K562 (cell line): Measurements from ENCODE around the gene PPP6C. TPM values are rescaled to one million over a fixed set of nuclear protein-coding genes. Genes with fewer than 3 reads are reported as not detected.
"Not testable (repeated sequence)": the region's sequence is repeated elsewhere in the genome, so short reads cannot be mapped to it uniquely, and the experiment has no call there.

ENCODE experiments used
- ATAC-seq: fragments of 200-7000 bp; cut with Tn5 transposase; 3 replicates; pipeline ENCODE4 v1.9.1; 2020; ENCODE audit warnings: moderate library complexity
- BruUV-seq: library from RNA; stranded (reverse); fragments of 400-500 nt; replicated peaks from 2 replicates; lab custom pipeline; 2021; lab: Mats Ljungman, UMichigan
- CTCF ChIA-PET: fragments of 300-600 bp; formaldehyde crosslinking; extraction: SDS; loops from one replicate; lab custom pipeline; 2021; ENCODE audit warnings: low intra/inter-chr PET ratio; lab: Yijun Ruan, JAX
- POLR2A ChIA-PET: fragments of 300-600, 350-650 bp; sonication (Branson Sonifier 250); formaldehyde crosslinking; extraction: SDS; loops from one replicate; lab custom pipeline; 2021; ENCODE audit warnings: antibody characterized with exemption, inconsistent platforms; lab: Yijun Ruan, JAX
- DNase-seq, 4 experiments: peaks; one replicate each; pipeline versions ENCODE4 v3.0.0 to v3.0.0-alpha.2; 2011 to 2018; ENCODE audit warnings: low spot score in 3 of 4, mixed read lengths in 3 of 4; ENCODE audit errors: extremely low read depth in 1 of 4
- FAIRE-seq: peaks from 2 replicates; lab custom pipeline; 2011; peaks lifted over from hg19 to GRCh38; lab: Jason Lieb, UNC
- H2AFZ ChIP-seq: 2 replicates; pipeline ENCODE4 v1.6.0; 2011; ENCODE audit warnings: low read depth, low read length, control low read depth, inconsistent platforms
- H3K27ac ChIP-seq: fragments of 200-600 bp; 3 replicates; pipeline ENCODE4 v1.8.0; 2011; ENCODE audit warnings: low read depth, mild to moderate bottlenecking, control low read depth, inconsistent platforms, low read length, moderate library complexity, mixed read lengths; ENCODE audit errors: extremely low read depth
- H3K27me3 ChIP-seq, 2 experiments: fragments of 300-600 bp in 1 of 2; 2 replicates in 1 of 2; 3 replicates in 1 of 2; pipeline versions ENCODE4 v1.6.0 to v1.8.0; 2011; ENCODE audit warnings: inconsistent platforms in 2 of 2, low read length in 2 of 2, mild to moderate bottlenecking in 1 of 2, mixed read lengths in 1 of 2, moderate library complexity in 1 of 2; ENCODE audit not compliant: control insufficient read depth in 2 of 2, insufficient read depth in 2 of 2
- H3K36me3 ChIP-seq: fragments of 300-600 bp; 3 replicates; pipeline ENCODE4 v1.8.0; 2011; ENCODE audit warnings: mild to moderate bottlenecking, low read length, inconsistent platforms; ENCODE audit not compliant: control insufficient read depth, insufficient read depth
- H3K4me1 ChIP-seq, 2 experiments: fragments of 200-600 bp in 1 of 2; replicated peaks in 1 of 2; 2 replicates in 1 of 2; 3 replicates in 1 of 2; pipeline versions ENCODE4 v1.5.1 to v1.8.0; 2011; ENCODE audit warnings: inconsistent platforms in 2 of 2, low read length in 2 of 2, mild to moderate bottlenecking in 1 of 2, mixed read lengths in 1 of 2, moderate library complexity in 1 of 2; ENCODE audit not compliant: control insufficient read depth in 2 of 2, insufficient read depth in 2 of 2
- H3K4me2 ChIP-seq: 2 replicates; pipeline ENCODE4 v1.6.1; 2011; ENCODE audit warnings: low read length, control low read depth, inconsistent platforms, mixed read lengths; ENCODE audit not compliant: insufficient read depth
- H3K4me3 ChIP-seq: fragments of 200-600 bp; sonication (generic), shearing (Covaris generic); 2 replicates; pipeline ENCODE4 v1.5.1; 2016; ENCODE audit warnings: control low read depth, inconsistent platforms
- H3K79me2 ChIP-seq: fragments of 200-600 bp; 3 replicates; pipeline ENCODE4 v1.8.0; 2011; ENCODE audit warnings: low read length, inconsistent platforms; ENCODE audit not compliant: control insufficient read depth, insufficient read depth
- H3K9ac ChIP-seq, 2 experiments: 2 replicates each; pipeline versions ENCODE4 v1.6.0 to v1.6.1; 2011; ENCODE audit warnings: low read depth in 2 of 2, low read length in 2 of 2, control low read depth in 1 of 2, inconsistent platforms in 1 of 2, mild to moderate bottlenecking in 1 of 2, mixed read lengths in 1 of 2; ENCODE audit not compliant: insufficient read depth in 1 of 2
- H3K9me1 ChIP-seq: one replicate; pipeline ENCODE4 v1.6.0; 2011; ENCODE audit warnings: inconsistent platforms, mild to moderate bottlenecking, low read length, moderate library complexity; ENCODE audit not compliant: control insufficient read depth, insufficient read depth
- H3K9me3 ChIP-seq: replicated peaks from 2 replicates; pipeline ENCODE4 v1.5.1; 2011; ENCODE audit warnings: low read depth, low read length, inconsistent platforms; ENCODE audit not compliant: control insufficient read depth, insufficient read depth
- H4K20me1 ChIP-seq: replicated peaks from 2 replicates; pipeline ENCODE4 v1.6.1; 2011; ENCODE audit warnings: low read length, inconsistent platforms, mixed read lengths; ENCODE audit not compliant: control insufficient read depth, insufficient read depth
- ARID4B ChIP-seq: sonication (generic); formaldehyde crosslinking; IDR thresholded peaks from 2 replicates; pipeline ENCODE4 v1.8.0; 2022; ENCODE audit warnings: mild to moderate bottlenecking, missing genetic modification reagents
- RCOR1 ChIP-seq, 2 experiments: IDR thresholded peaks; 2 replicates each; pipeline ENCODE4 v1.6.1; 2012; ENCODE audit warnings: low read depth in 2 of 2, low read length in 2 of 2, borderline replicate concordance in 1 of 2, improper control_type of control experiment in 1 of 2
- SNIP1 ChIP-seq: fragments of 450-650 bp; IDR thresholded peaks from 2 replicates; pipeline ENCODE4 v1.7.1; 2017; ENCODE audit warnings: low read depth, mild to moderate bottlenecking
- SP1 ChIP-seq: sonication (generic); formaldehyde crosslinking; IDR thresholded peaks from 2 replicates; pipeline ENCODE4 v1.8.1; 2022; ENCODE audit warnings: mild to moderate bottlenecking, missing genetic modification reagents
- STAG1 ChIP-seq: sonication (generic); formaldehyde crosslinking; IDR thresholded peaks from 2 replicates; pipeline ENCODE4 v1.5.0; 2020; ENCODE audit warnings: missing genetic modification reagents, borderline replicate concordance
- ZNF263 ChIP-seq: sonication (generic); formaldehyde crosslinking; IDR thresholded peaks from 2 replicates; pipeline ENCODE4 v1.8.0; 2022; ENCODE audit warnings: mild to moderate bottlenecking, missing genetic modification reagents, borderline replicate concordance
- ZNF586 ChIP-seq: fragments of 450-650 bp; formaldehyde crosslinking; conservative IDR thresholded peaks from 2 replicates; pipeline ENCODE4 v1.4.0; 2020; ENCODE audit warnings: mild to moderate bottlenecking, moderate library complexity
- WGBS: fragments of 100-300 bp; shearing (Covaris generic); methylation state at CpG from one replicate; pipeline ENCODE4 v1.1.6; 2016; ENCODE audit warnings: low coverage, mixed read lengths; ENCODE audit not compliant: insufficient coverage; ENCODE audit errors: missing lambda C conversion rate; 5-methylcytosine and 5-hydroxymethylcytosine counted together
- in situ Hi-C: fragments of 300-500 bp; cut with MboI; formaldehyde crosslinking; loops from 4 replicates; pipeline ENCODE4 v1.15.0; 2018; ENCODE audit warnings: inconsistent platforms, mixed read lengths
- intact Hi-C: fragments of 100-400 bp; cut with micrococcal nuclease; formaldehyde crosslinking; loops from 2 replicates; pipeline ENCODE4 v1.14.2; 2022
- polyA plus RNA-seq, 8 experiments: library from polyadenylated mRNA; depleted of rRNA in 4 of 8; stranded (reverse) in 5 of 8; unstranded in 3 of 8; fragments of >200 nt; fragmentation: Nextera tagmentation in 2 of 8; fragmentation: Illumina TruSeq in 1 of 8; extraction: Ambion mirVana in 2 of 8; extraction: Trizol in 1 of 8; gene quantifications; 2 replicates each; pipeline versions ENCODE4 v1.2.1 to v1.2.3, GENCODE V29; 2011 to 2014; ENCODE audit warnings: inconsistent platforms in 1 of 8, missing spikeins in 1 of 8
- total RNA-seq, 7 experiments: library from RNA; depleted of rRNA in 6 of 7; stranded (reverse); fragments of >200 nt in 6 of 7; fragmentation: Illumina TruSeq in 2 of 7; extraction: Trizol in 2 of 7; gene quantifications; 2 replicates each; pipeline versions ENCODE4 v1.2.1 to v1.2.3, GENCODE V29; 2011 to 2021; ENCODE audit warnings: low replicate concordance in 1 of 7

PPP6C gene
- total and polyA plus RNA-seq, 9 of the 15 experiments (the other 6 are each of a cell fraction or from before 2014, with no cell fraction given): 18.8 to 44.8 (median 38.3) TPM

- no peak for TF ChIP-seq ARID4B (CRISPR knock-in tag)
- no peak for TF ChIP-seq RCOR1 (IDR thresholded peaks at IDR 0.05; ENCODE audit: borderline replicate concordance in 1 of 2, low read depth in 2 of 2, low read length in 2 of 2)
- TF ChIP-seq SP1 (CRISPR knock-in tag): no peak
- TF ChIP-seq STAG1 (CRISPR knock-in tag): no peak
- TF ChIP-seq SNIP1: no peak
- TF ChIP-seq ZNF263 (CRISPR knock-in tag): no peak
Measured at GRCh38 chr9:125183561-125183960, 6.0 kb downstream of the PPP6C start (continued).

GRCh38 chr9:125183054-125183453 lies 6.5 kb downstream of the PPP6C start:
- intact Hi-C loops (no loop called here), in situ Hi-C loops (no loop called here)
- Histone ChIP-seq H3K4me2 (no peak overlapping the region), H4K20me1 (no peaks in the 10 kb centered on the region), H3K9me1 (no peaks in the 10 kb centered on the region), H3K27me3 (no peaks in the 10 kb centered on the region), H3K79me2 (peaks cover 95% of the 10 kb centered on the region), H3K9ac (no peak overlapping the region), H3K4me1 (peaks cover 3 to 5% of the 10 kb centered on the region in 2 experiments; a peak in 4 of 5 replicates), H2AFZ (no peak overlapping the region), H3K9me3 (no peaks in the 10 kb centered on the region), H3K27ac (no peak overlapping the region), H3K36me3 (peaks cover 15% of the 10 kb centered on the region; the same call in 2 of the 3 replicates), H3K4me3 (no peak overlapping the region)
- TF ChIP-seq ZNF586 (CRISPR knock-in tag): no peak
- WGBS: 82% methylated on average over 2 of the region's 2 CpGs
- ATAC-seq: no peak
- CTCF ChIA-PET: no interaction called here
- no peak for DNase-seq
- FAIRE-seq: no peak
- no TSS peak for BruUV-seq
- POLR2A ChIA-PET: no interaction called here

GRCh38 chr9:125181756-125182155 lies 7.8 kb downstream of the PPP6C start:
- H3K4me3 ChIP-seq, H3K4me1 ChIP-seq, H3K9ac ChIP-seq, intact Hi-C loops, H3K27ac ChIP-seq, ATAC-seq, H4K20me1 ChIP-seq, H3K27me3 ChIP-seq, H2AFZ ChIP-seq, H3K36me3 ChIP-seq, in situ Hi-C loops, POLR2A ChIA-PET, BruUV-seq, CTCF ChIA-PET, H3K9me3 ChIP-seq, DNase-seq, H3K4me2 ChIP-seq, FAIRE-seq, H3K9me1 ChIP-seq: not testable (repeated sequence)
- peaks cover 95% of the 10 kb centered on the region for H3K79me2 ChIP-seq
- WGBS: 82% methylated on average over 4 of the region's 4 CpGs
